H1 (cell line): Measurements from ENCODE around the gene CRCP. TPM values are rescaled to one million over a fixed set of nuclear protein-coding genes. Genes with fewer than 3 reads are reported as not detected.

Experiments
- CTCF ChIA-PET: fragments of 300-600 bp; sonication (Branson Sonifier 250); formaldehyde crosslinking; loops from one replicate; lab custom pipeline; 2021; ENCODE audit not compliant: partially characterized antibody; lab: Charles Lee
- POLR2A ChIA-PET: fragments of 300-600 bp; sonication (Branson Sonifier 250); formaldehyde crosslinking; loops from one replicate; lab custom pipeline; 2021; ENCODE audit warnings: inconsistent platforms; ENCODE audit not compliant: partially characterized antibody; lab: Charles Lee
- DNase-seq, 2 experiments: peaks; one replicate each; pipeline versions ENCODE4 v3.0.0 to v3.0.0-alpha.2; 2010 to 2022; ENCODE audit warnings: low spot score in 2 of 2, low read depth in 1 of 2, mixed read lengths in 1 of 2
- FAIRE-seq: peaks from 2 replicates; lab custom pipeline; 2011; peaks lifted over from hg19 to GRCh38; lab: Jason Lieb, UNC
- H2AFZ ChIP-seq: 2 replicates; pipeline ENCODE4 v1.8.1; 2012; ENCODE audit warnings: low read length, inconsistent platforms
- H2AK5ac ChIP-seq: 2 replicates; pipeline ENCODE4 v1.6.1; 2013; ENCODE audit warnings: low read depth, low read length
- H2BK120ac ChIP-seq: replicated peaks from 2 replicates; pipeline ENCODE3; 2013; ENCODE audit warnings: low read depth, low read length, inconsistent platforms
- H2BK12ac ChIP-seq: 2 replicates; pipeline ENCODE4 v1.6.1; 2013; ENCODE audit warnings: low read depth, low read length
- H2BK15ac ChIP-seq: 2 replicates; pipeline ENCODE4 v1.6.1; 2013; ENCODE audit warnings: low read length
- H2BK20ac ChIP-seq: 2 replicates; pipeline ENCODE4 v1.6.1; 2013; ENCODE audit warnings: low read length
- H2BK5ac ChIP-seq: 2 replicates; pipeline ENCODE4 v1.6.1; 2013; ENCODE audit warnings: low read depth, low read length
- H3K14ac ChIP-seq: 2 replicates; pipeline ENCODE4 v1.6.1; 2013; ENCODE audit warnings: inconsistent platforms; ENCODE audit not compliant: insufficient read length
- H3K18ac ChIP-seq: 2 replicates; pipeline ENCODE4 v1.6.1; 2013; ENCODE audit warnings: low read length; ENCODE audit errors: extremely low read depth
- H3K23ac ChIP-seq: 2 replicates; pipeline ENCODE4 v1.6.1; 2013; ENCODE audit warnings: inconsistent platforms; ENCODE audit not compliant: insufficient read length
- H3K23me2 ChIP-seq: 2 replicates; pipeline ENCODE4 v1.6.1; 2013; ENCODE audit warnings: low read depth, low read length
- H3K27ac ChIP-seq: 2 replicates; pipeline ENCODE4 v1.6.1; 2011; ENCODE audit warnings: low read depth, low read length, inconsistent platforms
- H3K27me3 ChIP-seq, 4 experiments: replicated peaks in 1 of 4; 1 replicate in 1 of 4; 2 replicates in 3 of 4; pipeline versions ENCODE4 v1.6.1 to v1.8.1; 2011 to 2013; ENCODE audit warnings: low read length in 3 of 4, mild to moderate bottlenecking in 3 of 4, inconsistent platforms in 2 of 4, mixed read lengths in 2 of 4, moderate library complexity in 1 of 4; ENCODE audit not compliant: control insufficient read depth in 3 of 4, insufficient read depth in 3 of 4; ENCODE audit errors: extremely low read depth in 1 of 4
- H3K36me3 ChIP-seq, 4 experiments: 2 replicates each; pipeline versions ENCODE4 v1.6.1 to v1.8.1; 2011 to 2013; ENCODE audit warnings: mild to moderate bottlenecking in 4 of 4, low read length in 3 of 4, moderate library complexity in 2 of 4, control low read depth in 1 of 4, inconsistent platforms in 1 of 4; ENCODE audit not compliant: insufficient read depth in 4 of 4, control insufficient read depth in 2 of 4
- H3K4ac ChIP-seq: replicated peaks from 2 replicates; pipeline ENCODE3; 2013; ENCODE audit warnings: low read length, low read depth, mixed read lengths, inconsistent platforms; ENCODE audit not compliant: insufficient read length
- H3K4me1 ChIP-seq, 4 experiments: replicated peaks in 1 of 4; 1 replicate in 1 of 4; 2 replicates in 3 of 4; pipeline versions ENCODE4 v1.6.1 to v1.8.1; 2011 to 2013; ENCODE audit warnings: low read length in 3 of 4, inconsistent platforms in 2 of 4, mixed read lengths in 1 of 4; ENCODE audit not compliant: insufficient read depth in 4 of 4, control insufficient read depth in 3 of 4
- H3K4me2 ChIP-seq, 2 experiments: 2 replicates each; pipeline versions ENCODE4 v1.6.1 to v1.8.1; 2011 to 2013; ENCODE audit warnings: low read depth in 2 of 2, low read length in 2 of 2, control low read depth in 1 of 2, inconsistent platforms in 1 of 2, mild to moderate bottlenecking in 1 of 2; ENCODE audit not compliant: insufficient read depth in 1 of 2
- H3K4me3 ChIP-seq, 4 experiments: fragments of 200-600, 300-600 bp in 1 of 4; sonication (generic), shearing (Covaris generic), sonication (Bioruptor Twin) in 1 of 4; 2 replicates each; pipeline versions ENCODE4 v1.5.1 to v1.8.1; 2011 to 2016; ENCODE audit warnings: low read length in 4 of 4, low read depth in 3 of 4, control low read depth in 2 of 4, inconsistent platforms in 2 of 4, mild to moderate bottlenecking in 2 of 4, mixed read lengths in 1 of 4, moderate library complexity in 1 of 4; ENCODE audit not compliant: insufficient read depth in 2 of 4; ENCODE audit errors: extremely low read depth in 1 of 4
- H3K56ac ChIP-seq: replicated peaks from 2 replicates; pipeline ENCODE3; 2013; ENCODE audit warnings: low read depth, mild to moderate bottlenecking, mixed read lengths, low read length, inconsistent platforms; ENCODE audit not compliant: insufficient read length
- H3K79me1 ChIP-seq: 2 replicates; pipeline ENCODE4 v1.6.1; 2013; ENCODE audit warnings: low read depth, low read length, control low read depth
- H3K79me2 ChIP-seq, 2 experiments: 2 replicates each; pipeline versions ENCODE4 v1.6.1 to v1.8.1; 2012 to 2013; ENCODE audit warnings: low read length in 2 of 2, mild to moderate bottlenecking in 2 of 2, inconsistent platforms in 1 of 2; ENCODE audit not compliant: insufficient read depth in 2 of 2, control insufficient read depth in 1 of 2
- H3K9ac ChIP-seq, 4 experiments: replicated peaks in 1 of 4; 1 replicate in 1 of 4; 2 replicates in 3 of 4; pipeline versions ENCODE4 v1.6.1 to v1.8.1; 2011 to 2013; ENCODE audit warnings: low read depth in 3 of 4, low read length in 3 of 4, control low read depth in 2 of 4, mild to moderate bottlenecking in 2 of 4, moderate library complexity in 2 of 4, inconsistent platforms in 1 of 4; ENCODE audit errors: extremely low read depth in 1 of 4
- H3K9me3 ChIP-seq, 2 experiments: 2 replicates each; pipeline versions ENCODE4 v1.6.1 to v1.8.1; 2012 to 2013; ENCODE audit warnings: mild to moderate bottlenecking in 2 of 2, moderate library complexity in 2 of 2, control low read depth in 1 of 2, inconsistent platforms in 1 of 2, low read depth in 1 of 2, low read length in 1 of 2, mixed read lengths in 1 of 2; ENCODE audit not compliant: insufficient read depth in 2 of 2
- H4K20me1 ChIP-seq, 2 experiments: replicated peaks in 1 of 2; 2 replicates each; pipeline versions ENCODE3 to v1.8.1; 2011 to 2013; ENCODE audit warnings: inconsistent platforms in 2 of 2, low read length in 2 of 2, mild to moderate bottlenecking in 1 of 2; ENCODE audit not compliant: insufficient read depth in 2 of 2, control insufficient read depth in 1 of 2
- H4K5ac ChIP-seq: 2 replicates; pipeline ENCODE4 v1.6.1; 2013; ENCODE audit warnings: low read length, low read depth, mixed read lengths, inconsistent platforms; ENCODE audit not compliant: insufficient read length
- H4K8ac ChIP-seq: 2 replicates; pipeline ENCODE4 v1.8.0; 2013; ENCODE audit warnings: mild to moderate bottlenecking, moderate library complexity, low read length, inconsistent platforms; ENCODE audit not compliant: insufficient read depth; ENCODE audit errors: extremely low read depth
- H4K91ac ChIP-seq: replicated peaks from 2 replicates; pipeline ENCODE3; 2013; ENCODE audit warnings: low read length, mixed read lengths, inconsistent platforms; ENCODE audit not compliant: insufficient read length
- BCL11A ChIP-seq, 2 experiments: IDR thresholded peaks; one replicate each; pipeline ENCODE4 v1.6.1; 2011; ENCODE audit warnings: low read depth in 2 of 2, low read length in 2 of 2, mild to moderate bottlenecking in 2 of 2
- CBX5 ChIP-seq: fragments of 300-800, 300-1000 bp; sonication (generic); IDR thresholded peaks from 2 replicates; pipeline ENCODE4 v1.7.1; 2016; ENCODE audit warnings: antibody characterized with exemption, low read length, low read depth
- CTBP2 ChIP-seq: IDR thresholded peaks from 2 replicates; pipeline ENCODE4 v1.7.0; 2011; ENCODE audit warnings: borderline replicate concordance, mild to moderate bottlenecking, moderate library complexity, mixed read lengths, low read length; ENCODE audit not compliant: insufficient read depth, insufficient read length
- PHF8 ChIP-seq: fragments of 200-600 bp; sonication (generic); conservative IDR thresholded peaks from 2 replicates; pipeline ENCODE4 v1.7.1; 2012; ENCODE audit warnings: low read depth, mild to moderate bottlenecking, inconsistent platforms, low read length, moderate library complexity
- POLR2A ChIP-seq, 2 experiments: IDR thresholded peaks; 1 replicate in 1 of 2; 2 replicates in 1 of 2; pipeline ENCODE4 v1.6.1; 2011; ENCODE audit warnings: low read depth in 2 of 2, low read length in 2 of 2, mild to moderate bottlenecking in 2 of 2; ENCODE audit errors: control extremely low read depth in 1 of 2
- RNF2 ChIP-seq: fragments of 200-900, 300-1000 bp; sonication (generic); IDR thresholded peaks from 2 replicates; pipeline ENCODE4 v1.7.1; 2016; ENCODE audit warnings: borderline replicate concordance, low read depth, mild to moderate bottlenecking, antibody characterized with exemption, low read length; ENCODE audit not compliant: poor library complexity, severe bottlenecking; ENCODE audit errors: missing control alignments
- SP2 ChIP-seq: IDR thresholded peaks from 2 replicates; pipeline ENCODE4 v1.6.1; 2012; ENCODE audit warnings: mild to moderate bottlenecking, low read length, inconsistent platforms
- WGBS, 2 experiments: shearing (Covaris generic) in 1 of 2; methylation state at CpG; one replicate each; pipeline versions ENCODE4 v1.1.6 to v1.1.7; 2013 to 2015; ENCODE audit warnings: low lambda C conversion rate in 2 of 2, mixed read lengths in 2 of 2, inconsistent platforms in 1 of 2, low coverage in 1 of 2, missing lambda C conversion rate in 1 of 2; ENCODE audit not compliant: insufficient replicate concordance in 2 of 2, insufficient coverage in 1 of 2, insufficient read length in 1 of 2; ENCODE audit errors: extremely low coverage in 1 of 2, missing lambda C conversion rate in 1 of 2; 5-methylcytosine and 5-hydroxymethylcytosine counted together
- polyA plus RNA-seq, 7 experiments: library from polyadenylated mRNA; depleted of rRNA in 3 of 7; stranded (reverse) in 5 of 7; unstranded in 2 of 7; fragments of >200 nt in 5 of 7; fragments of 200-250 nt in 2 of 7; gene quantifications; 1 replicate in 5 of 7; 2 replicates in 1 of 7; 4 replicates in 1 of 7; pipeline versions ENCODE4 v1.2.1 to v1.2.3, GENCODE V29; 2011 to 2013; ENCODE audit warnings: missing spikeins in 2 of 7, mixed read lengths in 2 of 7
- total RNA-seq: library from RNA; stranded (reverse); fragmentation: NEBNext Ultra II Directional; extraction: Animal tissue kit (Norgen Biotek cat#: 25700); gene quantifications from 2 replicates; pipeline ENCODE4 v1.2.1, GENCODE V29; 2021

Gene CRCP
- total and polyA plus RNA-seq, 2 of the 8 experiments (the other 6 are each of a cell fraction or from before 2014, with no cell fraction given), result 15.0 to 29.3 TPM

GRCh38 chr7:66078067-66078466, 36.6 kb upstream of the CRCP start:
- Histone ChIP-seq H3K27me3 (no peaks in the 10 kb centered on the region), H3K4ac (no peak overlapping the region), H4K20me1 (peaks cover 0 to 7% of the 10 kb centered on the region in 2 experiments), H3K4me1 (peaks cover 0 to 10% (median 6%) of the 10 kb centered on the region in 4 experiments; a peak in 4 of 7 replicates), H3K23ac (no peak overlapping the region), H4K8ac (no peak overlapping the region), H2AK5ac (no peak overlapping the region), H2AFZ (no peak overlapping the region), H2BK15ac (no peak overlapping the region), H3K9ac (no peak overlapping the region), H3K79me2 (0 out of 4 replicates have a peak, but pooled peaks cover 0 to 5% of the 10 kb centered on the region in 2 experiments), H3K79me1 (peaks cover 2% of the 10 kb centered on the region; the same call in 1 of the 2 replicates), H4K5ac (no peak overlapping the region), H3K4me2 (no peak overlapping the region), H2BK20ac (no peak overlapping the region), H3K56ac (no peak overlapping the region), H3K18ac (no peak overlapping the region), H2BK5ac (no peak overlapping the region), H4K91ac (no peak overlapping the region), H3K4me3 (no peak overlapping the region), H3K14ac (no peak overlapping the region), H3K23me2 (peaks cover 7% of the 10 kb centered on the region; the same call in 1 of the 2 replicates), H3K36me3 (peaks cover 0 to 8% (median 0%) of the 10 kb centered on the region in 4 experiments; a peak in 1 of 8 replicates), H3K27ac (no peak overlapping the region), H2BK12ac (no peak overlapping the region), H2BK120ac (no peak overlapping the region), H3K9me3 (no peaks in the 10 kb centered on the region)
- DNase-seq, result no peak
- CTCF ChIA-PET, result no interaction called here
- POLR2A ChIA-PET, result interaction anchor here (1.1 kb wide), 1 partner anchor 14 kb away, joined by 3 read pairs; no protein-coding TSS in a partner anchor
- TF ChIP-seq POLR2A (IDR thresholded peaks at IDR 0.05; ENCODE audit: control extremely low read depth in 1 of 2, low read depth in 2 of 2, low read length in 2 of 2), result no peak
- no peak for TF ChIP-seq RNF2
- TF ChIP-seq BCL11A (IDR thresholded peaks at IDR 0.05; ENCODE audit: low read depth in 2 of 2, low read length in 2 of 2), result no peak
- TF ChIP-seq CBX5, result no peak
- TF ChIP-seq CTBP2, result no peak
- no peak for TF ChIP-seq SP2
- no peak for TF ChIP-seq PHF8
- WGBS, 2 experiments, result 81% methylated on average over 5 of the region's 5 CpGs; no CpG with 5 or more reads in 1 of the 2 experiments
- no peak for FAIRE-seq
